AG09319 (cell line): ENCODE data around the gene RBMS1.

Source experiments
- DNase-seq: peaks from one replicate; pipeline ENCODE4 v3.0.0-alpha.2; 2010; ENCODE audit warnings: low read depth; ENCODE audit errors: extremely low read depth
- CTCF ChIP-seq: IDR thresholded peaks from 2 replicates; pipeline ENCODE4 v1.5.1; 2011; ENCODE audit warnings: low read depth, mild to moderate bottlenecking, inconsistent platforms, low read length, moderate library complexity

Gene RBMS1

GRCh38 chr2:160286551-160286950 lies 207.1 kb downstream of the RBMS1 start:
- no peak for DNase-seq
- no peak for TF ChIP-seq CTCF

GRCh38 chr2:160283675-160284074 lies 209.9 kb downstream of the RBMS1 start:
- TF ChIP-seq CTCF, result no peak
- DNase-seq, result no peak

GRCh38 chr2:160282063-160282580 lies 211.5 kb downstream of the RBMS1 start:
- TF ChIP-seq CTCF, result no peak
- DNase-seq, result no peak

GRCh38 chr2:160281213-160281612 lies 212.4 kb downstream of the RBMS1 start:
- no peak for DNase-seq
- no peak for TF ChIP-seq CTCF

GRCh38 chr2:160279813-160280465 lies 213.7 kb downstream of the RBMS1 start:
- no peak for TF ChIP-seq CTCF
- DNase-seq, result no peak

- TF ChIP-seq CTCF, result peak; percentile 55
- DNase-seq, result no peak
Measured at GRCh38 chr2:160278879-160279177, 214.8 kb downstream of the RBMS1 start.

- TF ChIP-seq CTCF, result no peak
Measured at GRCh38 chr2:160278101-160278878, 215.3 kb downstream of the RBMS1 start.

More at GRCh38 chr2:160278101-160278878, 215.3 kb downstream of the RBMS1 start:
- no peak for DNase-seq
